ENCODE measurements around the gene TBPL2. TPM values are rescaled to one million over a fixed set of nuclear protein-coding genes. Genes with fewer than 3 reads are reported as not detected.

TBPL2 gene
- total and polyA plus RNA-seq, 2 of the 13 experiments (the other 11 are each of a cell fraction or from before 2014, with no cell fraction given): not detected

- TF ChIP-seq ARID5B (CRISPR knock-in tag; IDR thresholded peaks at IDR 0.05) (0 out of 2 replicates have a peak, but pooled peaks have one; percentile 32), CREB3 (CRISPR knock-in tag; IDR thresholded peaks at IDR 0.05) (no peak), MEIS2 (CRISPR knock-in tag; IDR thresholded peaks at IDR 0.05) (no peak), BHLHE40 (IDR thresholded peaks at IDR 0.05; ENCODE audit: low read length) (no peak), YY1 (IDR thresholded peaks at IDR 0.05; ENCODE audit: insufficient read depth, insufficient replicate concordance, low read depth, low read length) (no peak), GLMP (CRISPR knock-in tag; IDR thresholded peaks at IDR 0.05; ENCODE audit: borderline replicate concordance) (no peak), CEBPB (IDR thresholded peaks at IDR 0.05; ENCODE audit: borderline replicate concordance, low read depth, low read length) (peak; percentile 20; the same call in 1 of the 2 replicates), GTF2F1 (IDR thresholded peaks at IDR 0.05; ENCODE audit: low read length) (no peak), GATAD2A (CRISPR knock-in tag; IDR thresholded peaks at IDR 0.05) (peak; percentile 52), ZBTB21 (CRISPR knock-in tag; IDR thresholded peaks at IDR 0.05) (peak; percentile 84), SNAPC2 (CRISPR knock-in tag; IDR thresholded peaks at IDR 0.05) (no peak), ZSCAN21 (CRISPR knock-in tag; IDR thresholded peaks at IDR 0.05; ENCODE audit: borderline replicate concordance) (no peak), NR2F6 (IDR thresholded peaks at IDR 0.05) (peak; percentile 31; the same call in 1 of the 2 replicates), NR2F6 (CRISPR knock-in tag; IDR thresholded peaks at IDR 0.05) (no peak), ZNF205 (CRISPR knock-in tag; IDR thresholded peaks at IDR 0.05) (no peak), CREB1 (IDR thresholded peaks at IDR 0.05) (peak; percentile 54; the same call in 1 of the 2 replicates), CREB1 (CRISPR knock-in tag; IDR thresholded peaks at IDR 0.05) (peak; percentile 54; the same call in 1 of the 2 replicates), ZNF20 (CRISPR knock-in tag; IDR thresholded peaks at IDR 0.05) (no peak), ATF3 (CRISPR knock-in tag; IDR thresholded peaks at IDR 0.05) (peak; percentile 55; the same call in 1 of the 2 replicates), HOMEZ (CRISPR knock-in tag; IDR thresholded peaks at IDR 0.05; ENCODE audit: low read depth) (peak; percentile 58; the same call in 1 of the 2 replicates), XRCC5 (optimal IDR thresholded peaks at IDR 0.05; ENCODE audit: low read length) (no peak), FOSL2 (CRISPR knock-in tag; IDR thresholded peaks at IDR 0.05) (peak; percentile 69), HNF4G (IDR thresholded peaks at IDR 0.05; ENCODE audit: borderline replicate concordance, low read depth, low read length) (peak; percentile 21; the same call in 1 of the 2 replicates), HNF4G (CRISPR knock-in tag; IDR thresholded peaks at IDR 0.05; ENCODE audit: borderline replicate concordance, low read depth) (no peak), DNMT3B (CRISPR knock-in tag; conservative IDR thresholded peaks at IDR 0.05) (no peak)
Measured at GRCh38 chr14:55381040-55381439, 59.4 kb downstream of the TBPL2 start (continued).

All from HepG2 (cell line).